ENCODE data around the gene CCR1.

Gene CCR1

GRCh38 chr3:46222435-46223161 is 14.5 kb upstream of the CCR1 start:
- TF ChIP-seq CTCF (conservative IDR thresholded peaks at IDR 0.05; ENCODE audit: low read depth, low read length): no peak
- no peak for DNase-seq (ENCODE audit: low read depth)
- H3K4me3 ChIP-seq (ENCODE audit: low read depth, low read length): no peak overlapping the region

- DNase-seq (ENCODE audit: low read depth): no peak
- no peak for TF ChIP-seq CTCF (conservative IDR thresholded peaks at IDR 0.05; ENCODE audit: low read depth, low read length)
- H3K4me3 ChIP-seq (ENCODE audit: low read depth, low read length): no peak overlapping the region
Measured at GRCh38 chr3:46221938-46222337, 13.8 kb upstream of the CCR1 start.

GRCh38 chr3:46221391-46221790 is 13.3 kb upstream of the CCR1 start:
- no peak for TF ChIP-seq CTCF (conservative IDR thresholded peaks at IDR 0.05; ENCODE audit: low read depth, low read length)
- no peak overlapping the region for H3K4me3 ChIP-seq (ENCODE audit: low read depth, low read length)
- no peak for DNase-seq (ENCODE audit: low read depth)

GRCh38 chr3:46218196-46218709 is 10.1 kb upstream of the CCR1 start:
- TF ChIP-seq CTCF (conservative IDR thresholded peaks at IDR 0.05; ENCODE audit: low read depth, low read length): no peak
- no peak for DNase-seq (ENCODE audit: low read depth)
- no peak overlapping the region for H3K4me3 ChIP-seq (ENCODE audit: low read depth, low read length)

- no peak for TF ChIP-seq CTCF (conservative IDR thresholded peaks at IDR 0.05; ENCODE audit: low read depth, low read length)
- H3K4me3 ChIP-seq (ENCODE audit: low read depth, low read length): no peak overlapping the region
- DNase-seq (ENCODE audit: low read depth): peak; percentile 8
Measured at GRCh38 chr3:46215810-46216414, 7.8 kb upstream of the CCR1 start.

GRCh38 chr3:46214751-46215352 is 6.7 kb upstream of the CCR1 start:
- DNase-seq (ENCODE audit: low read depth): peak; percentile 19
- no peak overlapping the region for H3K4me3 ChIP-seq (ENCODE audit: low read depth, low read length)
- peak; percentile 67 for TF ChIP-seq CTCF (conservative IDR thresholded peaks at IDR 0.05; ENCODE audit: low read depth, low read length)
